ENCODE measurements around the gene EPSTI1.
"Not testable (repeated sequence)": the region's sequence is repeated elsewhere in the genome, so short reads cannot be mapped to it uniquely, and the experiment has no call there.

Gene EPSTI1

GRCh38 chr13:42996584-42996983, 4.5 kb upstream of the EPSTI1 start:
- TF ChIP-seq TAF1 (IDR thresholded peaks at IDR 0.05; ENCODE audit: low read depth, low read length): no peak
- TF ChIP-seq PAX5 (IDR thresholded peaks at IDR 0.05; ENCODE audit: insufficient read depth, low read length, severe bottlenecking): no peak
- TF ChIP-seq POLR2AphosphoS5 (IDR thresholded peaks at IDR 0.05; ENCODE audit: low read depth, low read length): no peak
- TF ChIP-seq POLR2A (IDR thresholded peaks at IDR 0.05; ENCODE audit: low read depth, low read length): no peak
- no peak for TF ChIP-seq SPI1 (IDR thresholded peaks at IDR 0.05; ENCODE audit: low read depth, low read length)
- TF ChIP-seq POU2F2 (IDR thresholded peaks at IDR 0.05; ENCODE audit: low read depth, low read length): no peak
- FAIRE-seq: peak; percentile 70
- DNase-seq (ENCODE audit: insufficient read length, low spot score): no peak

- DNase-seq (ENCODE audit: insufficient read length, low spot score) (no peak), FAIRE-seq (no peak)
- TF ChIP-seq POLR2AphosphoS5 (IDR thresholded peaks at IDR 0.05; ENCODE audit: low read depth, low read length) (no peak), SPI1 (IDR thresholded peaks at IDR 0.05; ENCODE audit: low read depth, low read length) (peak; percentile 60; the same call in 1 of the 2 replicates)
Observed at GRCh38 chr13:42994878-42995277, 2.8 kb upstream of the EPSTI1 start.

DNA sequence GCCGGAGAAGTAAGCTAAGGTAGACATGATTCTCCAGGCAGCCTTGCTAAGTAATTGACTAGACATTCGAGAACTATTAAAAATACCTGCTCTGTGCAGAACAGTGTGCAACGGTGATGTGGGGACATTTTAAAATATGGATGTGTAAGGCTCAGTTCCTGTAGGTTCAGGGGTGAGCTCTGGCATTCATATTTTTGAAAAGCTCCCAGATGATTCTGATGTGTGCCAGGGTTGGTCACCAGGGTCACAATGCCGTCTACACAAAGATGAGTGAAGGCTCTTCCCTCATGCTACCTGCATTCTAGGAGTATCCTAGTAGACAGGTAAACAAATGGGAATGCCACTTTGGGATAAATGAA, 702 bp upstream of the EPSTI1 start:
- TF ChIP-seq POLR2AphosphoS5 (IDR thresholded peaks at IDR 0.05; ENCODE audit: low read depth, low read length) (no peak), SPI1 (IDR thresholded peaks at IDR 0.05; ENCODE audit: low read depth, low read length) (no peak), TAF1 (IDR thresholded peaks at IDR 0.05; ENCODE audit: low read depth, low read length) (no peak), POU2F2 (IDR thresholded peaks at IDR 0.05; ENCODE audit: low read depth, low read length) (no peak), PAX5 (IDR thresholded peaks at IDR 0.05; ENCODE audit: insufficient read depth, low read length, severe bottlenecking) (no peak), POLR2A (IDR thresholded peaks at IDR 0.05; ENCODE audit: low read depth, low read length) (no peak)
- no peak for FAIRE-seq

GRCh38 chr13:42991233-42991897, 676 bp downstream of the EPSTI1 start:
- FAIRE-seq; DNase-seq (ENCODE audit: insufficient read length, low spot score): not testable (repeated sequence)

More for the DNA sequence above, 702 bp upstream of the EPSTI1 start:
- no peak for DNase-seq (ENCODE audit: insufficient read length, low spot score)

GRCh38 chr13:42990291-42991232, 1.5 kb downstream of the EPSTI1 start:
- TF ChIP-seq PAX5 (IDR thresholded peaks at IDR 0.05; ENCODE audit: insufficient read depth, low read length, severe bottlenecking) (no peak), SPI1 (IDR thresholded peaks at IDR 0.05; ENCODE audit: low read depth, low read length) (no peak), POLR2AphosphoS5 (IDR thresholded peaks at IDR 0.05; ENCODE audit: low read depth, low read length) (no peak), POLR2A (IDR thresholded peaks at IDR 0.05; ENCODE audit: low read depth, low read length) (no peak), TAF1 (IDR thresholded peaks at IDR 0.05; ENCODE audit: low read depth, low read length) (no peak)
- no peak for DNase-seq (ENCODE audit: insufficient read length, low spot score)
- peak; percentile 77 for FAIRE-seq

GRCh38 chr13:42986176-42986574, 5.9 kb downstream of the EPSTI1 start:
- TF ChIP-seq POU2F2 (IDR thresholded peaks at IDR 0.05; ENCODE audit: low read depth, low read length) (no peak), POLR2A (IDR thresholded peaks at IDR 0.05; ENCODE audit: low read depth, low read length) (no peak)
- DNase-seq (ENCODE audit: insufficient read length, low spot score) (no peak), FAIRE-seq (no peak)

- no peak for DNase-seq (ENCODE audit: insufficient read length, low spot score)
Observed at GRCh38 chr13:42985312-42986175, 6.5 kb downstream of the EPSTI1 start.

GRCh38 chr13:42984691-42985090, 7.3 kb downstream of the EPSTI1 start:
- FAIRE-seq (no peak), DNase-seq (ENCODE audit: insufficient read length, low spot score) (no peak)
- TF ChIP-seq POU2F2 (IDR thresholded peaks at IDR 0.05; ENCODE audit: low read depth, low read length) (0 out of 2 replicates have a peak, but pooled peaks have one; percentile 36), SPI1 (IDR thresholded peaks at IDR 0.05; ENCODE audit: low read depth, low read length) (peak; percentile 88), POLR2AphosphoS5 (IDR thresholded peaks at IDR 0.05; ENCODE audit: low read depth, low read length) (no peak)

More at GRCh38 chr13:42985312-42986175, 6.5 kb downstream of the EPSTI1 start:
- no peak for TF ChIP-seq PAX5 (IDR thresholded peaks at IDR 0.05; ENCODE audit: insufficient read depth, low read length, severe bottlenecking)
- TF ChIP-seq TAF1 (IDR thresholded peaks at IDR 0.05; ENCODE audit: low read depth, low read length): no peak
- TF ChIP-seq POLR2AphosphoS5 (IDR thresholded peaks at IDR 0.05; ENCODE audit: low read depth, low read length): no peak
- TF ChIP-seq POLR2A (IDR thresholded peaks at IDR 0.05; ENCODE audit: low read depth, low read length): no peak
- TF ChIP-seq SPI1 (IDR thresholded peaks at IDR 0.05; ENCODE audit: low read depth, low read length): no peak
- peak; percentile 84 for FAIRE-seq

GRCh38 chr13:42984026-42984425, 8.0 kb downstream of the EPSTI1 start:
- TF ChIP-seq SPI1 (IDR thresholded peaks at IDR 0.05; ENCODE audit: low read depth, low read length) (no peak), PAX5 (IDR thresholded peaks at IDR 0.05; ENCODE audit: insufficient read depth, low read length, severe bottlenecking) (no peak), POLR2AphosphoS5 (IDR thresholded peaks at IDR 0.05; ENCODE audit: low read depth, low read length) (no peak), POLR2A (IDR thresholded peaks at IDR 0.05; ENCODE audit: low read depth, low read length) (no peak), POU2F2 (IDR thresholded peaks at IDR 0.05; ENCODE audit: low read depth, low read length) (no peak), TAF1 (IDR thresholded peaks at IDR 0.05; ENCODE audit: low read depth, low read length) (no peak)
- DNase-seq (ENCODE audit: insufficient read length, low spot score) (no peak), FAIRE-seq (no peak)

Data from GM12891 (cell line).